Liver (tissue), 3 donors: ENCODE measurements around the gene IFNG-AS1.

Experiments
- CTCF ChIP-seq: fragments of 150-350 bp; IDR thresholded peaks from 2 replicates; pipeline ENCODE4 v1.5.1; 2017; ENCODE audit warnings: improper control_type of control experiment, low read depth, low read length; ENCODE audit not compliant: missing input control
- GABPA ChIP-seq, 2 donors: IDR thresholded peaks in 1 of 2; conservative IDR thresholded peaks in 1 of 2; 2 replicates each; pipeline ENCODE4 v1.6.1; 2016; ENCODE audit warnings: antibody characterized with exemption in 2 of 2, mild to moderate bottlenecking in 1 of 2, moderate library complexity in 1 of 2
- HNF4G ChIP-seq: IDR thresholded peaks from 2 replicates; pipeline ENCODE4 v1.6.1; 2016; ENCODE audit warnings: antibody characterized with exemption
- JUND ChIP-seq, 2 donors: IDR thresholded peaks; 2 replicates each; pipeline ENCODE4 v1.6.1; 2016; ENCODE audit warnings: antibody characterized with exemption in 2 of 2
- MAX ChIP-seq: IDR thresholded peaks from 2 replicates; pipeline ENCODE4 v1.6.1; 2016; ENCODE audit warnings: antibody characterized with exemption
- RAD21 ChIP-seq, 2 donors: IDR thresholded peaks; 2 replicates each; pipeline ENCODE4 v1.6.1; 2016; ENCODE audit warnings: antibody characterized with exemption in 2 of 2, mild to moderate bottlenecking in 2 of 2
- TAF1 ChIP-seq: conservative IDR thresholded peaks from 2 replicates; pipeline ENCODE4 v1.6.1; 2016; ENCODE audit warnings: antibody characterized with exemption, mild to moderate bottlenecking
- YY1 ChIP-seq: IDR thresholded peaks from 2 replicates; pipeline ENCODE4 v1.6.1; 2016; ENCODE audit warnings: antibody characterized with exemption, mild to moderate bottlenecking
- TF ChIP-seq, protein P1 (sequence below): IDR thresholded peaks from 2 replicates; pipeline ENCODE4 v1.6.1; 2016; ENCODE audit warnings: antibody characterized with exemption, mild to moderate bottlenecking
- donor health status: healthy.
- donor health status: healthy.

DNA sequence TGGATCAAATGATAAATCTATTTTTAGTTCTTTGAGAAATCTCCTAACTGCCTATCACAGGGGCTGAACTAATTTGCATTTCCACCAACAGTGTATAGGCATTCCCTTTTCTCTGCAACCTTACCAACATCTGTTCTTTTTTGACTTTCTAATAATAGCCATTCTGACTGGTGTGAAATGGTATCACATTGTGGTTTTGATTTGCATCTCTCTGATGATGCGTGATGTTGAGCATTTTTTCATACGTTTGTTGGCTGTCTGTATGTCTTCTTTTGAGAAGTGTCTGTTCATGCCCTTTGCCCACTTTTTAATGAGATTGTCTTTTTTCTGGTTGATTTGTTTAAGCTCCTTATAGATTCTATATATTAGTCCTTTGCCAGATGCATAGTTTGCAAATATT is 67.1 kb downstream of the IFNG-AS1 start:
- no peak for TF ChIP-seq CTCF
- no peak for TF ChIP-seq TAF1
- TF ChIP-seq YY1: no peak
- TF ChIP-seq MAX: no peak
- TF ChIP-seq HNF4G: no peak
- TF ChIP-seq, protein P1, sequence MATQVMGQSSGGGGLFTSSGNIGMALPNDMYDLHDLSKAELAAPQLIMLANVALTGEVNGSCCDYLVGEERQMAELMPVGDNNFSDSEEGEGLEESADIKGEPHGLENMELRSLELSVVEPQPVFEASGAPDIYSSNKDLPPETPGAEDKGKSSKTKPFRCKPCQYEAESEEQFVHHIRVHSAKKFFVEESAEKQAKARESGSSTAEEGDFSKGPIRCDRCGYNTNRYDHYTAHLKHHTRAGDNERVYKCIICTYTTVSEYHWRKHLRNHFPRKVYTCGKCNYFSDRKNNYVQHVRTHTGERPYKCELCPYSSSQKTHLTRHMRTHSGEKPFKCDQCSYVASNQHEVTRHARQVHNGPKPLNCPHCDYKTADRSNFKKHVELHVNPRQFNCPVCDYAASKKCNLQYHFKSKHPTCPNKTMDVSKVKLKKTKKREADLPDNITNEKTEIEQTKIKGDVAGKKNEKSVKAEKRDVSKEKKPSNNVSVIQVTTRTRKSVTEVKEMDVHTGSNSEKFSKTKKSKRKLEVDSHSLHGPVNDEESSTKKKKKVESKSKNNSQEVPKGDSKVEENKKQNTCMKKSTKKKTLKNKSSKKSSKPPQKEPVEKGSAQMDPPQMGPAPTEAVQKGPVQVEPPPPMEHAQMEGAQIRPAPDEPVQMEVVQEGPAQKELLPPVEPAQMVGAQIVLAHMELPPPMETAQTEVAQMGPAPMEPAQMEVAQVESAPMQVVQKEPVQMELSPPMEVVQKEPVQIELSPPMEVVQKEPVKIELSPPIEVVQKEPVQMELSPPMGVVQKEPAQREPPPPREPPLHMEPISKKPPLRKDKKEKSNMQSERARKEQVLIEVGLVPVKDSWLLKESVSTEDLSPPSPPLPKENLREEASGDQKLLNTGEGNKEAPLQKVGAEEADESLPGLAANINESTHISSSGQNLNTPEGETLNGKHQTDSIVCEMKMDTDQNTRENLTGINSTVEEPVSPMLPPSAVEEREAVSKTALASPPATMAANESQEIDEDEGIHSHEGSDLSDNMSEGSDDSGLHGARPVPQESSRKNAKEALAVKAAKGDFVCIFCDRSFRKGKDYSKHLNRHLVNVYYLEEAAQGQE: no peak
- no peak for TF ChIP-seq GABPA (IDR thresholded peaks at IDR 0.05 in 1 of 2, conservative IDR thresholded peaks at IDR 0.05 in 1 of 2)
- no peak for TF ChIP-seq RAD21 (IDR thresholded peaks at IDR 0.05)
- TF ChIP-seq JUND (IDR thresholded peaks at IDR 0.05): no peak
